ENCODE results near the gene SREBF1. TPM values are rescaled to one million over a fixed set of nuclear protein-coding genes. Genes with fewer than 3 reads are reported as not detected.

Gene SREBF1
- total and polyA plus RNA-seq, 10 of the 15 experiments (the other 5 are each of a cell fraction or from before 2014, with no cell fraction given), result 1.4 to 84.6 (median 20.4) TPM

- TF ChIP-seq USF1 (IDR thresholded peaks at IDR 0.05; ENCODE audit: borderline replicate concordance, extremely low read length, insufficient read depth, low read depth, low read length), result no peak
- TF ChIP-seq ZBTB40 (IDR thresholded peaks at IDR 0.05; ENCODE audit: borderline replicate concordance), result no peak
- no peak for TF ChIP-seq REST (IDR thresholded peaks at IDR 0.05; ENCODE audit: low read depth, low read length)
- TF ChIP-seq BCL11A (IDR thresholded peaks at IDR 0.05; ENCODE audit: low read depth, low read length), result no peak
- TF ChIP-seq POLR2AphosphoS5 (IDR thresholded peaks at IDR 0.05; ENCODE audit: low read length), result no peak
- no peak for TF ChIP-seq RELA (IDR thresholded peaks at IDR 0.05; ENCODE audit: borderline replicate concordance, partially characterized antibody)
- TF ChIP-seq NR2C2 (IDR thresholded peaks at IDR 0.05; ENCODE audit: borderline replicate concordance, control insufficient read depth, insufficient read length, low read depth), result no peak
- no peak for TF ChIP-seq FOXK2 (IDR thresholded peaks at IDR 0.05)
- no peak for TF ChIP-seq IRF3 (IDR thresholded peaks at IDR 0.05)
- no peak for TF ChIP-seq SRF (IDR thresholded peaks at IDR 0.05; ENCODE audit: low read depth in 2 of 2, low read length in 2 of 2)
- TF ChIP-seq CBX3 (IDR thresholded peaks at IDR 0.05; ENCODE audit: borderline replicate concordance, low read depth), result no peak
- TF ChIP-seq CEBPZ (IDR thresholded peaks at IDR 0.05; ENCODE audit: low read depth, low read length), result no peak
- no peak for TF ChIP-seq SREBF2 (IDR thresholded peaks at IDR 0.05; ENCODE audit: low read length)
Measured at GRCh38 chr17:17812211-17813054, 24.4 kb downstream of the SREBF1 start (continued).

Data from GM12878 (cell line).